ENCODE results near the gene SCAP. TPM values are rescaled to one million over a fixed set of nuclear protein-coding genes. Genes with fewer than 3 reads are reported as not detected.

Gene SCAP
- total and polyA plus RNA-seq, 2 of the 13 experiments (the other 11 are each of a cell fraction or from before 2014, with no cell fraction given) = 40.4 to 53.3 TPM

- TF ChIP-seq ELK4 (CRISPR knock-in tag; IDR thresholded peaks at IDR 0.05; ENCODE audit: borderline replicate concordance) = 0 out of 2 replicates have a peak, but pooled peaks have one; percentile 46
- no peak for TF ChIP-seq ZNF232 (CRISPR knock-in tag; IDR thresholded peaks at IDR 0.05; ENCODE audit: borderline replicate concordance)
- peak; percentile 55; the same call in 1 of the 2 replicates for TF ChIP-seq JUN (CRISPR knock-in tag; IDR thresholded peaks at IDR 0.05)
- TF ChIP-seq ARID4A (CRISPR knock-in tag; IDR thresholded peaks at IDR 0.05; ENCODE audit: borderline replicate concordance) = peak; percentile 83; the same call in 1 of the 2 replicates
Measured at GRCh38 chr3:47513125-47513929, 37.6 kb upstream of the SCAP start, which contains the start of gene ELP6 (continued).

Data from HepG2 (cell line).